HepG2 (cell line): ENCODE results near the gene EPN2. TPM values are rescaled to one million over a fixed set of nuclear protein-coding genes. Genes with fewer than 3 reads are reported as not detected.

Experiments used
- ATAC-seq: fragments of 200-7000 bp; cut with Tn5 transposase; 3 replicates; pipeline ENCODE4 v1.9.1; 2020; ENCODE audit warnings: mild to moderate bottlenecking, moderate library complexity
- BruUV-seq: library from RNA; stranded (reverse); fragments of 400-500 nt; replicated peaks from 2 replicates; lab custom pipeline; 2021; lab: Mats Ljungman, UMichigan
- CTCF ChIA-PET: fragments of 300-600 bp; formaldehyde crosslinking; extraction: SDS; loops from one replicate; lab custom pipeline; 2021; ENCODE audit warnings: low total read pairs, inconsistent platforms, low intra/inter-chr PET ratio; lab: Yijun Ruan, JAX
- POLR2A ChIA-PET: fragments of 350-600 bp; sonication (Branson Sonifier 250); formaldehyde crosslinking; loops from one replicate; lab custom pipeline; 2020; ENCODE audit warnings: antibody characterized with exemption, inconsistent platforms; lab: Yijun Ruan, JAX
- DNase-seq: peaks from one replicate; pipeline ENCODE4 v3.0.0-alpha.2; 2015; ENCODE audit warnings: low spot score
- FAIRE-seq: peaks from 3 replicates; lab custom pipeline; 2011; peaks lifted over from hg19 to GRCh38; lab: Jason Lieb, UNC
- H2AFZ ChIP-seq: one replicate; pipeline ENCODE4 v1.6.1; 2011; ENCODE audit warnings: low read length, inconsistent platforms
- H3K27ac ChIP-seq: fragments of 300-600 bp; 3 replicates; pipeline ENCODE4 v1.8.0; 2011; ENCODE audit warnings: mixed run types, mild to moderate bottlenecking, mixed read lengths, low read length, inconsistent platforms; ENCODE audit not compliant: insufficient read depth; ENCODE audit errors: extremely low read length
- H3K27me3 ChIP-seq, 2 experiments: fragments of 200-600 bp in 1 of 2; 2 replicates in 1 of 2; 3 replicates in 1 of 2; pipeline versions ENCODE4 v1.6.0 to v1.8.0; 2011; ENCODE audit warnings: low read length in 2 of 2, mild to moderate bottlenecking in 2 of 2, moderate library complexity in 2 of 2, inconsistent platforms in 1 of 2; ENCODE audit not compliant: insufficient read depth in 2 of 2, control insufficient read depth in 1 of 2
- H3K36me3 ChIP-seq, 2 experiments: fragments of 200-600 bp in 1 of 2; replicated peaks in 1 of 2; 2 replicates in 1 of 2; 3 replicates in 1 of 2; pipeline versions ENCODE4 v1.5.1 to v1.8.0; 2011; ENCODE audit warnings: low read length in 2 of 2, inconsistent platforms in 1 of 2; ENCODE audit not compliant: insufficient read depth in 2 of 2, control insufficient read depth in 1 of 2
- H3K4me1 ChIP-seq: 2 replicates; pipeline ENCODE4 v1.5.1; 2012; ENCODE audit warnings: low read length, inconsistent platforms; ENCODE audit not compliant: insufficient read depth
- H3K4me2 ChIP-seq: 2 replicates; pipeline ENCODE4 v1.6.0; 2011; ENCODE audit warnings: low read depth, low read length, inconsistent platforms
- H3K4me3 ChIP-seq, 3 experiments: fragments of 200-600 bp in 1 of 3; sonication (generic), shearing (Covaris generic) in 1 of 3; replicated peaks in 1 of 3; 2 replicates each; pipeline ENCODE4 v1.5.1; 2011 to 2016; ENCODE audit warnings: low read length in 3 of 3, inconsistent platforms in 2 of 3, low read depth in 2 of 3, mild to moderate bottlenecking in 2 of 3, control low read depth in 1 of 3, mixed read lengths in 1 of 3; ENCODE audit not compliant: insufficient read depth in 1 of 3
- H3K79me2 ChIP-seq: one replicate; pipeline ENCODE4 v1.6.1; 2011; ENCODE audit warnings: low read length, inconsistent platforms; ENCODE audit not compliant: insufficient read depth
- H3K9ac ChIP-seq: 2 replicates; pipeline ENCODE4 v1.6.0; 2011; ENCODE audit warnings: mild to moderate bottlenecking, low read depth, low read length, inconsistent platforms; ENCODE audit not compliant: insufficient read depth
- H3K9me3 ChIP-seq: 2 replicates; pipeline ENCODE4 v1.5.1; 2012; ENCODE audit warnings: mild to moderate bottlenecking, low read length
- H4K20me1 ChIP-seq: 2 replicates; pipeline ENCODE4 v1.6.0; 2011; ENCODE audit warnings: inconsistent platforms, mild to moderate bottlenecking, low read length, moderate library complexity; ENCODE audit not compliant: insufficient read depth
- HOXD1 ChIP-seq: sonication (generic); formaldehyde crosslinking; IDR thresholded peaks from 2 replicates; pipeline ENCODE4 v1.5.0; 2020; ENCODE audit warnings: missing genetic modification reagents
- NBN ChIP-seq: fragments of 450-650 bp; conservative IDR thresholded peaks from 2 replicates; pipeline ENCODE4 v1.6.1; 2017
- ZFP62 ChIP-seq: sonication (generic); formaldehyde crosslinking; IDR thresholded peaks from 2 replicates; pipeline ENCODE4 v1.4.0; 2020; ENCODE audit warnings: missing genetic modification reagents
- ZNF207 ChIP-seq: fragments of 450-650 bp; IDR thresholded peaks from 2 replicates; pipeline ENCODE4 v1.6.1; 2016; ENCODE audit warnings: antibody characterized with exemption, borderline replicate concordance
- ZNF30 ChIP-seq: sonication (generic); formaldehyde crosslinking; IDR thresholded peaks from 2 replicates; pipeline ENCODE4 v1.5.0; 2020; ENCODE audit warnings: mild to moderate bottlenecking, missing genetic modification reagents
- ZNF460 ChIP-seq: sonication (generic); formaldehyde crosslinking; IDR thresholded peaks from 2 replicates; pipeline ENCODE4 v1.5.1; 2020; ENCODE audit warnings: missing genetic modification reagents, mild to moderate bottlenecking, borderline replicate concordance
- ZNF879 ChIP-seq: sonication (generic); formaldehyde crosslinking; IDR thresholded peaks from 2 replicates; pipeline ENCODE4 v1.8.1; 2023; ENCODE audit warnings: missing genetic modification reagents
- ZSCAN25 ChIP-seq: sonication (generic); formaldehyde crosslinking; IDR thresholded peaks from 2 replicates; pipeline ENCODE4 v1.8.0; 2022; ENCODE audit warnings: mild to moderate bottlenecking, missing genetic modification reagents
- WGBS: methylation state at CpG from one replicate; pipeline ENCODE4 v1.1.6; 2017; ENCODE audit warnings: low lambda C conversion rate; 5-methylcytosine and 5-hydroxymethylcytosine counted together
- in situ Hi-C: cut with HindIII; loops from 2 replicates; pipeline ENCODE4 v1.10.0; 2017; ENCODE audit warnings: low pct_unique_long_range_greater_than_20kb; ENCODE audit not compliant: extremely low pct_ligation_motif_present
- intact Hi-C: fragments of 100-400 bp; cut with micrococcal nuclease; formaldehyde crosslinking; loops from one replicate; pipeline ENCODE4 v1.10.0; 2022; ENCODE audit not compliant: unreplicated experiment
- polyA plus RNA-seq, 8 experiments: library from polyadenylated mRNA; depleted of rRNA in 3 of 8; stranded (reverse) in 7 of 8; unstranded in 1 of 8; fragments of >200 nt; fragmentation: Illumina TruSeq in 4 of 8; extraction: Trizol in 4 of 8; gene quantifications; 2 replicates each; pipeline versions ENCODE4 v1.2.1 to v1.2.3, GENCODE V29; 2011 to 2016; ENCODE audit warnings: low read depth in 4 of 8, missing spikeins in 1 of 8, mixed read lengths in 1 of 8; ENCODE audit not compliant: insufficient read depth in 1 of 8
- total RNA-seq, 5 experiments: library from RNA; depleted of rRNA; stranded (reverse); fragments of >200 nt; fragmentation: Illumina TruSeq; extraction: Trizol; gene quantifications; 2 replicates each; pipeline ENCODE4 v1.2.3, GENCODE V29; 2016; ENCODE audit warnings: low read depth in 1 of 5
- TF ChIP-seq, protein P1 (sequence below): sonication (generic); formaldehyde crosslinking; IDR thresholded peaks from 2 replicates; pipeline ENCODE4 v1.5.0; 2020; ENCODE audit warnings: mild to moderate bottlenecking, missing genetic modification reagents
- TF ChIP-seq, protein P2 (sequence below): sonication (generic); formaldehyde crosslinking; IDR thresholded peaks from 2 replicates; pipeline ENCODE4 v1.8.1; 2022; ENCODE audit warnings: low read depth, mild to moderate bottlenecking, missing genetic modification reagents
- TF ChIP-seq, protein P3 (sequence below): sonication (generic); formaldehyde crosslinking; IDR thresholded peaks from 2 replicates; pipeline ENCODE4 v1.4.0; 2020; ENCODE audit warnings: mild to moderate bottlenecking, missing genetic modification reagents
- TF ChIP-seq, protein P4 (sequence below): sonication (generic); formaldehyde crosslinking; IDR thresholded peaks from 2 replicates; pipeline ENCODE4 v1.5.1; 2020; ENCODE audit warnings: missing genetic modification reagents, mild to moderate bottlenecking, borderline replicate concordance
- TF ChIP-seq, protein P5 (sequence below): IDR thresholded peaks from 2 replicates; pipeline ENCODE4 v1.6.1; 2016; ENCODE audit warnings: control low read depth

EPN2 gene
- total and polyA plus RNA-seq, 2 of the 13 experiments (the other 11 are each of a cell fraction or from before 2014, with no cell fraction given): 7.8 to 19.2 TPM

DNA sequence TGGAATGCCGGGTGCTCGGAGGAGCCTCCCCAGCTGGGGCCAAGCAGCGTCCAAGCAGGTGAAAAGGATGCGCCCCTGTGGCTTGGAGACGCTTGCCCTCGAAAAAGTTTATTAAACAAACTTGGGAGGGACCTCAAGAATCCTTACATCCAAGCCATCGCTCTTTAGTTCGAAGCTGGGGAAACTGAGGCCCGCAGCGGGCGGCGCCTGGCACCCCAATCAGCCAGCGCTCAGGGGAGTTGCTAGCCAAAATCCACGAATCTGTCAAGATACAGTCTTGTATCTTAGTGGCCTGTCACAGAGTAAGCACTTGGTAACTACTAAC lies 125.9 kb downstream of the EPN2 start:
- Histone ChIP-seq H3K4me1 (peaks cover 63% of the 10 kb centered on the region), H2AFZ (no peak overlapping the region), H4K20me1 (no peaks in the 10 kb centered on the region), H3K9ac (peak overlapping the region; percentile 84; the same call in 1 of the 2 replicates), H3K9me3 (no peaks in the 10 kb centered on the region), H3K79me2 (peaks cover 7% of the 10 kb centered on the region), H3K36me3 (peaks cover 3 to 7% of the 10 kb centered on the region in 2 experiments; a peak in 3 of 5 replicates), H3K4me3 (peak overlapping the region; percentile 65 to 93 (median 74); a peak in 5 of 6 replicates), H3K27ac (peak overlapping the region; percentile 74), H3K4me2 (peak overlapping the region; percentile 100), H3K27me3 (no peaks in the 10 kb centered on the region)
- ChIA-PET POLR2A (interaction anchor here (0.9 to 2.9 kb wide), 8 partner anchors 9 to 286 kb away, joined by 3 to 42 read pairs (median 4); partner anchors contain the start of genes ALDH3A2 and MAPK7), CTCF (interaction anchor here (0.8 to 2.4 kb wide), 4 partner anchors 25 to 106 kb away, joined by 3 to 57 read pairs (median 6); no protein-coding TSS in a partner anchor)
- no peak for ATAC-seq
- in situ Hi-C loops (loop anchor here (5.0 to 10.0 kb wide), 2 partner anchors 84 to 402 kb away; no protein-coding TSS in a partner anchor), intact Hi-C loops (loop anchor here (1.0 kb wide), 1 partner anchor 84 kb away; no protein-coding TSS in a partner anchor)
- BruUV-seq: no TSS peak
- FAIRE-seq: no peak
- WGBS: 0% methylated on average over 1 of the region's 14 CpGs
- DNase-seq: no peak
- TF ChIP-seq ZSCAN25 (CRISPR knock-in tag) (0 out of 2 replicates have a peak, but pooled peaks have one; percentile 4), ZNF879 (CRISPR knock-in tag) (0 out of 2 replicates have a peak, but pooled peaks have one; percentile 18), ZNF207 (no peak), ZNF30 (CRISPR knock-in tag) (no peak), NBN (no peak), ZNF460 (CRISPR knock-in tag) (no peak), ZFP62 (CRISPR knock-in tag) (no peak), HOXD1 (no peak)
- TF ChIP-seq, protein P1, sequence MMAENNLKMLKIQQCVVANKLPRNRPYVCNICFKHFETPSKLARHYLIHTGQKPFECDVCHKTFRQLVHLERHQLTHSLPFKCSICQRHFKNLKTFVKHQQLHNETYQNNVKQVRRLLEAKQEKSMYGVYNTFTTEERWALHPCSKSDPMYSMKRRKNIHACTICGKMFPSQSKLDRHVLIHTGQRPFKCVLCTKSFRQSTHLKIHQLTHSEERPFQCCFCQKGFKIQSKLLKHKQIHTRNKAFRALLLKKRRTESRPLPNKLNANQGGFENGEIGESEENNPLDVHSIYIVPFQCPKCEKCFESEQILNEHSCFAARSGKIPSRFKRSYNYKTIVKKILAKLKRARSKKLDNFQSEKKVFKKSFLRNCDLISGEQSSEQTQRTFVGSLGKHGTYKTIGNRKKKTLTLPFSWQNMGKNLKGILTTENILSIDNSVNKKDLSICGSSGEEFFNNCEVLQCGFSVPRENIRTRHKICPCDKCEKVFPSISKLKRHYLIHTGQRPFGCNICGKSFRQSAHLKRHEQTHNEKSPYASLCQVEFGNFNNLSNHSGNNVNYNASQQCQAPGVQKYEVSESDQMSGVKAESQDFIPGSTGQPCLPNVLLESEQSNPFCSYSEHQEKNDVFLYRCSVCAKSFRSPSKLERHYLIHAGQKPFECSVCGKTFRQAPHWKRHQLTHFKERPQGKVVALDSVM: no peak
- TF ChIP-seq, protein P2, sequence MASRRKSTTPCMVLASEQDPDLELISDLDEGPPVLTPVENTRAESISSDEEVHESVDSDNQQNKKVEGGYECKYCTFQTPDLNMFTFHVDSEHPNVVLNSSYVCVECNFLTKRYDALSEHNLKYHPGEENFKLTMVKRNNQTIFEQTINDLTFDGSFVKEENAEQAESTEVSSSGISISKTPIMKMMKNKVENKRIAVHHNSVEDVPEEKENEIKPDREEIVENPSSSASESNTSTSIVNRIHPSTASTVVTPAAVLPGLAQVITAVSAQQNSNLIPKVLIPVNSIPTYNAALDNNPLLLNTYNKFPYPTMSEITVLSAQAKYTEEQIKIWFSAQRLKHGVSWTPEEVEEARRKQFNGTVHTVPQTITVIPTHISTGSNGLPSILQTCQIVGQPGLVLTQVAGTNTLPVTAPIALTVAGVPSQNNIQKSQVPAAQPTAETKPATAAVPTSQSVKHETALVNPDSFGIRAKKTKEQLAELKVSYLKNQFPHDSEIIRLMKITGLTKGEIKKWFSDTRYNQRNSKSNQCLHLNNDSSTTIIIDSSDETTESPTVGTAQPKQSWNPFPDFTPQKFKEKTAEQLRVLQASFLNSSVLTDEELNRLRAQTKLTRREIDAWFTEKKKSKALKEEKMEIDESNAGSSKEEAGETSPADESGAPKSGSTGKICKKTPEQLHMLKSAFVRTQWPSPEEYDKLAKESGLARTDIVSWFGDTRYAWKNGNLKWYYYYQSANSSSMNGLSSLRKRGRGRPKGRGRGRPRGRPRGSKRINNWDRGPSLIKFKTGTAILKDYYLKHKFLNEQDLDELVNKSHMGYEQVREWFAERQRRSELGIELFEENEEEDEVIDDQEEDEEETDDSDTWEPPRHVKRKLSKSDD (CRISPR knock-in tag): 0 out of 2 replicates have a peak, but pooled peaks have one; percentile 2
- TF ChIP-seq, protein P3, sequence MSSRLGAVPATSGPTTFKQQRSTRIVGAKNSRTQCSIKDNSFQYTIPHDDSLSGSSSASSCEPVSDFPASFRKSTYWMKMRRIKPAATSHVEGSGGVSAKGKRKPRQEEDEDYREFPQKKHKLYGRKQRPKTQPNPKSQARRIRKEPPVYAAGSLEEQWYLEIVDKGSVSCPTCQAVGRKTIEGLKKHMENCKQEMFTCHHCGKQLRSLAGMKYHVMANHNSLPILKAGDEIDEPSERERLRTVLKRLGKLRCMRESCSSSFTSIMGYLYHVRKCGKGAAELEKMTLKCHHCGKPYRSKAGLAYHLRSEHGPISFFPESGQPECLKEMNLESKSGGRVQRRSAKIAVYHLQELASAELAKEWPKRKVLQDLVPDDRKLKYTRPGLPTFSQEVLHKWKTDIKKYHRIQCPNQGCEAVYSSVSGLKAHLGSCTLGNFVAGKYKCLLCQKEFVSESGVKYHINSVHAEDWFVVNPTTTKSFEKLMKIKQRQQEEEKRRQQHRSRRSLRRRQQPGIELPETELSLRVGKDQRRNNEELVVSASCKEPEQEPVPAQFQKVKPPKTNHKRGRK (CRISPR knock-in tag): no peak
- TF ChIP-seq, protein P4, sequence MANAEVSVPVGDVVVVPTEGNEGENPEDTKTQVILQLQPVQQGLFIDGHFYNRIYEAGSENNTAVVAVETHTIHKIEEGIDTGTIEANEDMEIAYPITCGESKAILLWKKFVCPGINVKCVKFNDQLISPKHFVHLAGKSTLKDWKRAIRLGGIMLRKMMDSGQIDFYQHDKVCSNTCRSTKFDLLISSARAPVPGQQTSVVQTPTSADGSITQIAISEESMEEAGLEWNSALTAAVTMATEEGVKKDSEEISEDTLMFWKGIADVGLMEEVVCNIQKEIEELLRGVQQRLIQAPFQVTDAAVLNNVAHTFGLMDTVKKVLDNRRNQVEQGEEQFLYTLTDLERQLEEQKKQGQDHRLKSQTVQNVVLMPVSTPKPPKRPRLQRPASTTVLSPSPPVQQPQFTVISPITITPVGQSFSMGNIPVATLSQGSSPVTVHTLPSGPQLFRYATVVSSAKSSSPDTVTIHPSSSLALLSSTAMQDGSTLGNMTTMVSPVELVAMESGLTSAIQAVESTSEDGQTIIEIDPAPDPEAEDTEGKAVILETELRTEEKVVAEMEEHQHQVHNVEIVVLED: 0 out of 2 replicates have a peak, but pooled peaks have one; percentile 2
- TF ChIP-seq, protein P5, sequence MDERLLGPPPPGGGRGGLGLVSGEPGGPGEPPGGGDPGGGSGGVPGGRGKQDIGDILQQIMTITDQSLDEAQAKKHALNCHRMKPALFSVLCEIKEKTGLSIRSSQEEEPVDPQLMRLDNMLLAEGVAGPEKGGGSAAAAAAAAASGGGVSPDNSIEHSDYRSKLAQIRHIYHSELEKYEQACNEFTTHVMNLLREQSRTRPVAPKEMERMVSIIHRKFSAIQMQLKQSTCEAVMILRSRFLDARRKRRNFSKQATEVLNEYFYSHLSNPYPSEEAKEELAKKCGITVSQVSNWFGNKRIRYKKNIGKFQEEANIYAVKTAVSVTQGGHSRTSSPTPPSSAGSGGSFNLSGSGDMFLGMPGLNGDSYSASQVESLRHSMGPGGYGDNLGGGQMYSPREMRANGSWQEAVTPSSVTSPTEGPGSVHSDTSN (CRISPR knock-in tag): no peak
